GM21786 (cell line): ENCODE data around the gene ANKK1.

Experiments used
- ATAC-seq: cut with Tn5 transposase; IDR thresholded peaks from one replicate; pipeline ENCODE4 v1.9.1; 2021; ENCODE audit not compliant: unreplicated experiment

ANKK1 gene

GRCh38 chr11:113387605-113388211, at the start of gene ANKK1:
Gene ANKK1, plus strand, starts transcription at chr11:113387779. Its CDS starts 106 bp downstream, at chr11:113387885.
- no peak for ATAC-seq

- ATAC-seq = no peak
Observed at GRCh38 chr11:113338730-113339129, 48.8 kb upstream of the ANKK1 start.

- ATAC-seq = no peak
Observed at GRCh38 chr11:113339929-113340589, 47.5 kb upstream of the ANKK1 start.

GRCh38 chr11:113341388-113342165, 46.0 kb upstream of the ANKK1 start:
- ATAC-seq = no peak

GRCh38 chr11:113345978-113346377, 41.6 kb upstream of the ANKK1 start:
- ATAC-seq = no peak

GRCh38 chr11:113349528-113349927, 38.1 kb upstream of the ANKK1 start:
- no peak for ATAC-seq

- ATAC-seq = no peak
Observed at GRCh38 chr11:113350336-113351067, 37.1 kb upstream of the ANKK1 start.

- ATAC-seq = no peak
Observed at GRCh38 chr11:113351068-113351450, 36.5 kb upstream of the ANKK1 start.

GRCh38 chr11:113351480-113351879, 36.1 kb upstream of the ANKK1 start:
- no peak for ATAC-seq

- ATAC-seq = no peak
Observed at GRCh38 chr11:113356203-113356602, 31.4 kb upstream of the ANKK1 start.

GRCh38 chr11:113363406-113363805, 24.2 kb upstream of the ANKK1 start:
- ATAC-seq = no peak

GRCh38 chr11:113363996-113364641, 23.5 kb upstream of the ANKK1 start:
- ATAC-seq = no peak

GRCh38 chr11:113365895-113366294, 21.7 kb upstream of the ANKK1 start:
- ATAC-seq = no peak

- no peak for ATAC-seq
Observed at GRCh38 chr11:113369411-113369810, 18.2 kb upstream of the ANKK1 start.

GRCh38 chr11:113370634-113371033, 16.9 kb upstream of the ANKK1 start:
- no peak for ATAC-seq

- ATAC-seq = no peak
Observed at GRCh38 chr11:113372309-113372708, 15.3 kb upstream of the ANKK1 start.

GRCh38 chr11:113373306-113373705, 14.3 kb upstream of the ANKK1 start:
- ATAC-seq = no peak

GRCh38 chr11:113373981-113374560, 13.5 kb upstream of the ANKK1 start:
- ATAC-seq = no peak

GRCh38 chr11:113375402-113375801, 12.2 kb upstream of the ANKK1 start:
- no peak for ATAC-seq

- ATAC-seq = no peak
Observed at GRCh38 chr11:113376156-113376555, 11.4 kb upstream of the ANKK1 start.
